Tibial nerve (tissue), 4 donors: Measurements from ENCODE around the gene CETN1. TPM values are rescaled to one million over a fixed set of nuclear protein-coding genes. Genes with fewer than 3 reads are reported as not detected.

ENCODE experiments used
- DNase-seq, 2 donors: peaks; one replicate each; pipeline ENCODE4 v3.0.0-alpha.2; 2019; ENCODE audit warnings: low spot score in 2 of 2
- H3K27ac ChIP-seq, 4 donors: fragments of 200-600 bp; sonication (generic) in 3 of 4; one replicate each; pipeline ENCODE4 v1.5.1; 2017 to 2019; ENCODE audit warnings: mild to moderate bottlenecking in 1 of 4
- H3K27me3 ChIP-seq, 2 donors: fragments of 200-600 bp; sonication (generic) in 1 of 2; one replicate each; pipeline versions ENCODE4 v1.5.1 to v1.6.0; 2017 to 2019
- H3K36me3 ChIP-seq, 3 donors: fragments of 200-600 bp; sonication (generic); one replicate each; pipeline ENCODE4 v1.5.1; 2018 to 2019
- H3K4me1 ChIP-seq, 4 donors: fragments of 200-600 bp; sonication (generic) in 3 of 4; one replicate each; pipeline ENCODE4 v1.5.1; 2017 to 2019
- H3K4me3 ChIP-seq, 4 donors: fragments of 200-600 bp; sonication (generic) in 3 of 4; one replicate each; pipeline ENCODE4 v1.5.1; 2017 to 2019; ENCODE audit warnings: mild to moderate bottlenecking in 1 of 4, moderate library complexity in 1 of 4
- H3K9me3 ChIP-seq, 4 donors: fragments of 200-600 bp; sonication (generic) in 3 of 4; one replicate each; pipeline ENCODE4 v1.5.1; 2017 to 2019
- EP300 ChIP-seq, 2 donors: sonication (generic); formaldehyde crosslinking; IDR thresholded peaks; one replicate each; pipeline ENCODE4 v1.6.1; 2017; ENCODE audit warnings: antibody characterized with exemption in 2 of 2, mild to moderate bottlenecking in 1 of 2
- POLR2A ChIP-seq, 2 donors: fragments of 450-650 bp; IDR thresholded peaks; one replicate each; pipeline ENCODE4 v1.6.1; 2017; ENCODE audit warnings: antibody characterized with exemption in 2 of 2, mild to moderate bottlenecking in 2 of 2, moderate library complexity in 2 of 2
- whole genome bisulfite sequencing, 2 donors: methylation state at CpG; one replicate each; pipeline ENCODE4 v1.1.5; 2018; 5-methylcytosine and 5-hydroxymethylcytosine counted together
- total RNA-seq, 4 donors: library from RNA; depleted of rRNA; stranded (reverse); fragments of >200 nt; gene quantifications; one replicate each; pipeline ENCODE4 v1.1.0, GENCODE V29; 2016
- TF ChIP-seq, protein P1 (sequence below), 5 experiments: fragments of 200-600 bp in 3 of 5; fragments of 450-650 bp in 2 of 5; sonication (generic) in 3 of 5; IDR thresholded peaks; one replicate each; pipeline ENCODE4 v1.5.1; 2016 to 2019; ENCODE audit warnings: antibody characterized with exemption in 5 of 5, mild to moderate bottlenecking in 3 of 5, moderate library complexity in 2 of 5

Gene CETN1
- total RNA-seq, 4 donors from 2014 or later, result not detected

DNA sequence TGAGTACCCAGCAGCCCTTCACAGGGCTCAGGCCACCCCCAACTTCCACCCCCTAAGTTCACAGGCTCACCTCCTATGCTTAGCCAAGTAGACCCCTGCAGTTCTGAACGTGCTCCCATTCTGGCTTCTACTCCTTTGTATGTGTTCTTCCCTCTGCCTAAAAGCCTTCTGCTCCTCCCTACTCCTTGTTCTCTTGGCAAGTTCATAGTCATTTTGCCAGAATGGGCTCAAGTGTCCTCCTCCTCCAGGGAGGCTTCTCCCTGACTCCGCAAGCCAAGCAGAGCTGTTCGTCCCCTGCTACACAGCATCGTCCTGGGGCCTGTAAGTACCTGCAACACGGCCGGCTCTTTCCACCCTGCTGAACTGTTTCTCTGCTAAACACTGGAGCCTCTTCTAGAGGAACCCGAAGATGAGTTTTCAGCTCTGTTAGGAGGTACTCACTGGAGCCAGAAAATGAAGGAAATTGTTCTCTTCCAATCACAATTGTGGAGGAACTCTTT, 14.6 kb upstream of the CETN1 start:
- DNase-seq, result no peak
- Histone ChIP-seq H3K36me3 (no peaks in the 10 kb centered on the region), H3K9me3 (no peaks in the 10 kb centered on the region), H3K4me1 (no peaks in the 10 kb centered on the region), H3K27ac (no peak overlapping the region), H3K4me3 (no peak overlapping the region), H3K27me3 (no peaks in the 10 kb centered on the region)
- no peak for TF ChIP-seq EP300 (IDR thresholded peaks at IDR 0.05)
- TF ChIP-seq, protein P1, sequence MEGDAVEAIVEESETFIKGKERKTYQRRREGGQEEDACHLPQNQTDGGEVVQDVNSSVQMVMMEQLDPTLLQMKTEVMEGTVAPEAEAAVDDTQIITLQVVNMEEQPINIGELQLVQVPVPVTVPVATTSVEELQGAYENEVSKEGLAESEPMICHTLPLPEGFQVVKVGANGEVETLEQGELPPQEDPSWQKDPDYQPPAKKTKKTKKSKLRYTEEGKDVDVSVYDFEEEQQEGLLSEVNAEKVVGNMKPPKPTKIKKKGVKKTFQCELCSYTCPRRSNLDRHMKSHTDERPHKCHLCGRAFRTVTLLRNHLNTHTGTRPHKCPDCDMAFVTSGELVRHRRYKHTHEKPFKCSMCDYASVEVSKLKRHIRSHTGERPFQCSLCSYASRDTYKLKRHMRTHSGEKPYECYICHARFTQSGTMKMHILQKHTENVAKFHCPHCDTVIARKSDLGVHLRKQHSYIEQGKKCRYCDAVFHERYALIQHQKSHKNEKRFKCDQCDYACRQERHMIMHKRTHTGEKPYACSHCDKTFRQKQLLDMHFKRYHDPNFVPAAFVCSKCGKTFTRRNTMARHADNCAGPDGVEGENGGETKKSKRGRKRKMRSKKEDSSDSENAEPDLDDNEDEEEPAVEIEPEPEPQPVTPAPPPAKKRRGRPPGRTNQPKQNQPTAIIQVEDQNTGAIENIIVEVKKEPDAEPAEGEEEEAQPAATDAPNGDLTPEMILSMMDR (IDR thresholded peaks at IDR 0.05), result no peak
- TF ChIP-seq POLR2A (IDR thresholded peaks at IDR 0.05), result no peak
- 88 to 90% methylated on average over 7 of the region's 7 CpGs for WGBS, 2 donors

DNA sequence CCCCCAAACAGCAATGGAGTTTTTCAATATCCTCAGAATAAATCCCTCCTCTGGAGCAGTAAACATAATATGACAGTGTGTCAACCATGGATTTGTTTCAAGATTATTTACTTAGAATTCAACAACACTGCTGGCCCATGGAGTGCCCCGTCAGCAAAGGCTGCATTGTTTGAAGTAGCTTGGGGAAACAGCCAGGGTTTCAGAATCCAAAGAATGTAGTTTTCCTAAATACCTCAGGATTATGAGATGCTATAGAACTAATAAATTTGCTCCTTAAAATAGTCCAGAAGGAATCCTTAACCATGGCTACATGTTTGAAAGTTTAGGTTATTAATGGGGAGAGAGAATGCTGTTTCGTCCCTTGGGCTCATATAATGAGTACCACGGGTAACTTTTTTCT, 13.1 kb upstream of the CETN1 start:
- Histone ChIP-seq H3K9me3 (no peaks in the 10 kb centered on the region), H3K27me3 (no peaks in the 10 kb centered on the region), H3K4me3 (no peak overlapping the region), H3K27ac (no peak overlapping the region), H3K4me1 (no peaks in the 10 kb centered on the region), H3K36me3 (no peaks in the 10 kb centered on the region)
- DNase-seq, result no peak
- WGBS, 2 donors, result 42 to 43% methylated on average over 3 of the region's 3 CpGs
- no peak for TF ChIP-seq EP300 (IDR thresholded peaks at IDR 0.05)
- no peak for TF ChIP-seq POLR2A (IDR thresholded peaks at IDR 0.05)
- TF ChIP-seq, protein P1 (IDR thresholded peaks at IDR 0.05), result no peak

DNA sequence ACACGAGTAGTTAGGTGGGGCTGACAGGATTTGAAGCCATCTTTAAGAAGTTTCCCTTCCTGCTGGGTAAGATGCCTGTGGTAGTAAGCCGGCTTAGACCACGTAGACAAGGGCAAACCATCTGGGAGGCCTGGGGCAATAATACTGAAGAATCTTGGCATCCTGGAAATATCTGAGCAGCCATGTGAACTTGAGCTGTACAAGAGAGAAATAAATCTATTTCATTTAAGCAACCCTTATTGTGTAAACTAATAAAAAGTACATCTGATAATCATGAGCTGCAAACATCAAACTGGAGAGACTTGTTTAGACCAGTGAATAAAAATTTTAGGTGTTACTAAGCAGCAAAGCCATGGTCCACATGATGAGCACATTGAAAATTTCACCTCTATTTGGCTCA, 11.4 kb upstream of the CETN1 start:
- DNase-seq, result no peak
- Histone ChIP-seq H3K36me3 (no peaks in the 10 kb centered on the region), H3K27me3 (no peaks in the 10 kb centered on the region), H3K9me3 (no peaks in the 10 kb centered on the region), H3K4me3 (no peak overlapping the region), H3K27ac (no peak overlapping the region), H3K4me1 (peaks cover 0 to 5% (median 0%) of the 10 kb centered on the region in 4 donors)
- no peak for TF ChIP-seq EP300 (IDR thresholded peaks at IDR 0.05)
- TF ChIP-seq, protein P1 (IDR thresholded peaks at IDR 0.05), result no peak
- no peak for TF ChIP-seq POLR2A (IDR thresholded peaks at IDR 0.05)
- WGBS, 2 donors, result 87 to 89% methylated on average over 3 of the region's 3 CpGs

DNA sequence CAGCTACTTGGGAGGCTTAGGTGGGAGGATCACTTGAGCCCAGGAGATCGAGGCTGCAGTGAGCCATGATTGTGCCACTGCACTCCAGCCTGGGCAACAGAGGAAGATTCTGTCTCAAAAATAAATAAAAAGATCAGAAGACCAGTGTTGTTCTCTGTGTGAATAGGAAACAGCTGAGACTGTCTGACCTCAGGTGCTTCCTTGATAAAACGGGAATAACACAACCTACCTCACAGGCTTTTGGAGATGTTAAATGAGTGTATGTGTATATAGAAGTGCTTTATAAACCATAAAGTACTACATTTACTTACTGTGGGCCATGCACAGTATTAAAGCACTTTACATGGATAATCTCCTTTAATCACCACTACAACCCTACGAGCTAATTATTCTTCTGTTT, 9.9 kb upstream of the CETN1 start:
- TF ChIP-seq EP300 (IDR thresholded peaks at IDR 0.05), result no peak
- TF ChIP-seq, protein P1 (IDR thresholded peaks at IDR 0.05), result no peak
- no peak for TF ChIP-seq POLR2A (IDR thresholded peaks at IDR 0.05)
- Histone ChIP-seq H3K9me3 (no peaks in the 10 kb centered on the region), H3K36me3 (no peaks in the 10 kb centered on the region), H3K27ac (no peak overlapping the region), H3K4me1 (peaks cover 0 to 16% (median 0%) of the 10 kb centered on the region in 4 donors), H3K27me3 (no peaks in the 10 kb centered on the region), H3K4me3 (no peak overlapping the region)
- no peak for DNase-seq
- 76 to 82% methylated on average over 3 of the region's 3 CpGs for WGBS, 2 donors

DNA sequence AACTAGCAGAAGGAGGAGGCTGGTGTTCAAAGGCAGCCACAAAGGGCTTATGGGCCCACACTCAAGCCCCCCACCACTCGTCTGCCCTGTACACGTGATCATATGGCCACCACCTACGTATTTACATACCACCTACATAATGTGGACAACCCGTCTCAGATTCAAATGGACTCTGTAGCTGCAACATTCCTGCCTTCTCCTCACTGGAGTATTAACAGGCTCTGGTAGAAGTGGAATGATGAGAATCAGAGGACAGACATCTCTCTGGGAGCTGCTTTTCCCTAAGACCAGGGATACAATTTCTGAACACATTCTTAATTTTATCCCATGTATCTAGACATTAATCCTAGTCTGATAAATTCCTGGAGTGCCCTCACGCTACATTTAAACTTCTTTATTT, 9.5 kb upstream of the CETN1 start:
- Histone ChIP-seq H3K4me3 (no peak overlapping the region), H3K9me3 (no peaks in the 10 kb centered on the region), H3K27ac (no peak overlapping the region), H3K4me1 (peaks cover 0 to 16% (median 0%) of the 10 kb centered on the region in 4 donors), H3K36me3 (no peaks in the 10 kb centered on the region), H3K27me3 (no peaks in the 10 kb centered on the region)
- no peak for TF ChIP-seq POLR2A (IDR thresholded peaks at IDR 0.05)
- no peak for TF ChIP-seq EP300 (IDR thresholded peaks at IDR 0.05)
- DNase-seq, result no peak
- 59 to 77% methylated on average over 5 of the region's 5 CpGs for WGBS, 2 donors
